Esophagus muscularis mucosa (tissue), 4 donors: Measurements from ENCODE around the gene BAD.

ENCODE experiments used
- CTCF ChIP-seq, 3 experiments: fragments of 200-600 bp in 2 of 3; fragments of 450-650 bp in 1 of 3; sonication (generic) in 2 of 3; IDR thresholded peaks; one replicate each; pipeline ENCODE4 v1.5.1; 2017 to 2019; ENCODE audit warnings: antibody characterized with exemption in 3 of 3, mild to moderate bottlenecking in 2 of 3, moderate library complexity in 1 of 3
- EP300 ChIP-seq: sonication (generic); formaldehyde crosslinking; IDR thresholded peaks from one replicate; pipeline ENCODE4 v1.6.1; 2017; ENCODE audit warnings: antibody characterized with exemption
- POLR2A ChIP-seq: fragments of 450-650 bp; IDR thresholded peaks from one replicate; pipeline ENCODE4 v1.6.1; 2017; ENCODE audit warnings: antibody characterized with exemption, moderate library complexity, mild to moderate bottlenecking, low read depth
- POLR2AphosphoS5 ChIP-seq, 2 donors: sonication (generic); formaldehyde crosslinking; IDR thresholded peaks; one replicate each; pipeline ENCODE4 v1.6.1; 2017; ENCODE audit warnings: antibody characterized with exemption in 2 of 2

- no peak for TF ChIP-seq CTCF (IDR thresholded peaks at IDR 0.05)
- no peak for TF ChIP-seq POLR2A
- no peak for TF ChIP-seq EP300
- no peak for TF ChIP-seq POLR2AphosphoS5 (IDR thresholded peaks at IDR 0.05)
These were observed 46.9 kb downstream of the BAD start for GRCh38 chr11:64237484-64237951.
